GM23248 (cell line): ENCODE data around the gene HOXA1.

Experiments
- EZH2 ChIP-seq: fragments of 200-600 bp; sonication (generic); IDR thresholded peaks from 2 replicates; pipeline ENCODE4 v1.6.1; 2018; ENCODE audit warnings: antibody characterized with exemption, mild to moderate bottlenecking; ENCODE audit not compliant: insufficient read depth, poor library complexity, severe bottlenecking
- EZH2phosphoT487 ChIP-seq: fragments of 200-600 bp; sonication (generic); IDR thresholded peaks from 2 replicates; pipeline ENCODE4 v1.6.1; 2018; ENCODE audit warnings: antibody characterized with exemption, moderate library complexity, mild to moderate bottlenecking, low read depth; ENCODE audit not compliant: insufficient read depth

- TF ChIP-seq EZH2 (no peak), EZH2phosphoT487 (no peak)
Observed at GRCh38 chr7:27103489-27104226, 7.9 kb upstream of the HOXA1 start.
